Measurements from ENCODE around the gene CYTL1.
"Not testable (repeated sequence)": the region's sequence is repeated elsewhere in the genome, so short reads cannot be mapped to it uniquely, and the experiment has no call there.

The CYTL1 gene

GRCh38 chr4:5032813-5033212 lies 13.6 kb upstream of the CYTL1 start:
- no peak for DNase-seq

DNA sequence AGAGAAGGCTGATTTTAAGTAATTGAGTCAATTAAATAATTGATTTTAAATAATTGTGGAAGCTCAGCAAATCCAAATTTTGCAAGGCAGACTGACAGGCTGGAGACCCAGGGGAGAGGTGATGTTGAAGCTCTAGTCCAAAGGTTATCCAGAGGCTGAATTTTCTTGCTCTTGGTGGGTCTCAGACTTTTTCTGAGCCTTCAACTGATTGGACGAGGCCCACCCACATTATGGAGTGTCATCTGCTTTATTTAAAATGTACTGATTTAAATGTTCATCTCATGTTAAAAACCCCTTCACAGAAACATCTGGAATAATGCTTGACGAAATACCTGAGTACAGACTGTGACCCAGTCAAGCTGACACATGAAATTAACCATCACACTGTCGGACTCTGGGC lies 11.7 kb upstream of the CYTL1 start:
- DNase-seq = no peak

- DNase-seq = no peak
These were observed 11.0 kb upstream of the CYTL1 start for GRCh38 chr4:5030221-5030620.

DNA sequence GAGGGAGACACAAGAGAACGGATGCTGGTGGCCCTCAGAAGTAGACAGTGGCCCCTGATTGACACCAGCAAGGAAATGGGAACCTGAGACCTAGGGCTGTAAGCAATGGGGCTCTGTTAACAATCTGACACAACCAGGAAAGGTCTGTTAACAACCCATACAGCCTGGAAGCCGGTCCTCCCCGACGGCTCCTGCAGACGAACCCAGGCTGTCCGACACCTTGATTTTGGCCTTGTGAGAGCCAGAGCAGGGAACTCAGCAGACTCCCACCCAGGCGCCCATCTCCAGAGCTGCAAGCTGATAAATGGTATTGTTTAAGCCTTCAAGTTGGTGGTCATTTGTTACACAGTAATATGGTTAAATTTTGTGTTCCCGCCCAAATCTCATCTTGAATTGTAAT lies 10.2 kb upstream of the CYTL1 start:
- no peak for DNase-seq

- no peak for DNase-seq
These were observed 9.2 kb upstream of the CYTL1 start for GRCh38 chr4:5028480-5028879.

DNA sequence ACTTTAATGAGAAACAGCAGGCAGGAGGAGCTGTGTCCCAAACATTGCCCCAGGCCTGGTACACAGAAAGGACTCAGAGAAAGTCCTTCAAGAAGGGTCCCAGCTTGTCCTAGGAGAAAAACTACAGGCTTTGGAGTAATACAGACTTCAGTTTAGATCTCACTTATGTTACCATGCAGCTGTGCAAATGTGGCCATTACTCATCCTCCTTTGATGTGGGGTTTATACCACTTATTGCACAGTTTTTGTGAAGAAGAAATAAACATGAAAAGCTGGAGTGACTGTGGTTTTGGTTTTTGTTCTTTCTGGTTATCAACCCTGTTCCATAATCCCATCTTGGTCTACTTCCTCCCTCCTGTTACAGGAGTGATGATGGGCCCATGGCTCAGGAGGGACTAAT lies 8.1 kb upstream of the CYTL1 start:
- no peak for DNase-seq

- no peak for DNase-seq
These were observed 7.1 kb upstream of the CYTL1 start for GRCh38 chr4:5026371-5026770.

DNA sequence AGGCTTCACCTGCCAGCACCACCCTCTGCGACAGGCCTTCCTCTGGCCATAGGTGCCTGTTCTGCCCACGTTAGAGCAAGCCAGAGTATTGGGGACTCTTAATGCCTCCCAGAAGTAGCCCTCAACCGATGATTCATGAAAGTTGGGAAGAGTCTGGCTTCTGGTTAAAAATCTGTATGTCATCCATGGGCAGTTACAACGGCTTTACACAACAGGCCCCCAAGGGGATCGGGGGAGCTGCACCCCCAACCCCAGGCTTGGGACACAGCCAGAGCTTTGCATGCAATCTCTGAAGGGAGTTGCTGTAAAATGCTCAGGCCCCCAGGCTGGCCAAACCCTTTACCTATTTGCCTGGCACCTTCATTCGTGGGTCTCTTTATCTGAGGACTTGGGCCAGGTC lies 5.4 kb upstream of the CYTL1 start:
- DNase-seq = no peak

GRCh38 chr4:5021546-5021945 lies 2.3 kb upstream of the CYTL1 start:
- DNase-seq = no peak

DNA sequence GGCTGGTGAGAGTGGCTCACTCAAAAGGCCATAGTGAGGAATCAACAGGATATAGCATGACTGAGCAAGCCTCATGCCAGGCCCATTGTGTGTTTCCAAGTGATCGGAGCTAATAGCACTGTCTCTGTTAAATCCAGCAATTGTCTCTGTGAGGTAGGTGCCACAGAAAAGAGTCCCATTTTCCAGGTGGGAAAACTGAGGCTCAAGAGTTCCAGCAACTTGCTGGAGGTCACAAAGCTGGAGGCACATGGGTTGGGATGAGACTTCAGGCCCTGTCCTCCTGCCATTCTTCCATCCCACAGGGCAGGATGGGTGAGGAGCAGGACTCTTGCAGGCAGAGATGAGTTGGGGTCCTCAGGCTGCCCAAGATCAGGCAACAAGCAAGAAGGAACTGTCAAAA lies 1.1 kb upstream of the CYTL1 start:
- no peak for DNase-seq

DNA sequence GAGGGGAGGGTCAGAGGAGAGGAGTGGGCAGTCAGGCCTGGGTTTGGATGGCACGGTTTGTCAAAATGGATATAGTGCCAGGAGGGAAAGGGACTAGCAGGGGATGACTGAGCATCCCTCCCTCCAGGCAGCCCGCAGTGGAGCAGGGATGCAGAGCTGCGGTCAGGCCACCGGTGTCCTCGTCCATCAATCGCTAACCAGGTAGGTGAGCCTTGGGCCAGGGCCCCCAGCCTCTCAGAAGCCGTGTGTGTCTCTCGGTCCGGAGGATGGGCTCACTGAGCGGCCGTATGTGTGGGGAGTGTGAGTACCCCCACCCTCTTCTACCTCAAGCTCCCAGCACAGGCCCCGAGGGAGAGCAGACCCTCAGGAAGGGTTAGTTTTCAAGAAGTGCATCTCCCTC lies 538 bp upstream of the CYTL1 start:
- no peak for DNase-seq

DNA sequence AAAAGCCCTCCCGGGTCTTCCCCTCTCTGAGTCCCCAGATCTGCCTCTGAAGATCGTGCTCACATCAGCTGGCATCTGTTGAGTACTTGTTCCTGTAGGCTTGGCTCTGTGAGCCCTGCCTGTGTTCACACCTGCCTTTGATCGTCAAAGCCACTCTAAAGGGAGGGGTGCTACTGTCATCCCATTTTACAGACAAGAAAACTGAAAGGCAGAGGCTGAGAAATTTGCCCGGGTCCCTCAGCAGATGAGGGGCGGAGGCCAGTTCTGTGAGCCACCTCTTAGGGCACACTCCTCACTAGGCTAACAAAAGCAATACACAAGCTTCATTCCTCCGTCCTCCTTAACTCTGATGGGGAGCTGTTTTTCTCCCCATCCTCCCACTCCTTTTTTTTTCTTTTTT lies 655 bp downstream of the CYTL1 start:
- no peak for DNase-seq

GRCh38 chr4:5018096-5018495 lies 1.2 kb downstream of the CYTL1 start:
- no peak for DNase-seq

- no peak for DNase-seq
These were observed 5.1 kb downstream of the CYTL1 start for GRCh38 chr4:5014007-5014682.

DNA sequence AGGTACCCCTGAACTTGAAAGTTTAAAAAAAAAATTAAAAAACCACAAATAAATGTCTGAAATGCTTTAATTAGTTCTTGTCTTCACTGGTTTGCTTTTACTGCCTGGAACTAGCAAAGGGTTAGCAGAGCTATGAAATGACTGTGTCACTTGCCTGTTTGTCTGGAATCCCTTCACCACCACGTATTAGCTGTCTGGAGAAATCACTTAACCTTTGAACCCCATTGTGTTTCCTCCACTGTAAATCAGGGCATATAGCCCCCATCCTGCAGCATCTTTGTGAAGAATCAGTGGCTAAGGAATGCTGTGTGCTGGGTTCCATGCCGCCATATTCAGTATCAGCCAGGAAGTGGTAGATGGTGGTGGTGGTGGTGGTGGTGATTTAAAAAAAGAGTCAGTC lies 6.3 kb downstream of the CYTL1 start:
- DNase-seq = no peak

- no peak for DNase-seq
These were observed 6.9 kb downstream of the CYTL1 start for GRCh38 chr4:5012244-5012898.

DNA sequence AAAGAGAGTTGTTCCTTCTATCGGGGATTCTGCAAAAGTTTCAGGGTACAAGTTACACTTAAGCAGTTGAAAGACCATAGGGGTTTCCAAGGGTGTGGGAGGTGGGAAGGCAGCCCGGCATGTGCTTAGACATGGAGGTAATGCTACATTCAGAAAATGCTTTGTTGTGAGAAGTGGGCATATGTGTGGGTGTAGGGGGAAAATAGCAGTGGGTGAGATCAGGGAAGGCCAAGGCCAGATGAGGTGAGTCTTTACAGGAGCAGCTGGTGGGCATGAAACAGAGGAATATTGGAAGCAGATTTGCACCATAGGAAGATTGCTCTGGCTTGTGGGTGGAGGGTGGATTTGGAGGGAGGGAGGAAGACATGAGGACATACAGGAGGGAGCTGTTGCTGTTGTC lies 8.3 kb downstream of the CYTL1 start:
- no peak for DNase-seq

DNA sequence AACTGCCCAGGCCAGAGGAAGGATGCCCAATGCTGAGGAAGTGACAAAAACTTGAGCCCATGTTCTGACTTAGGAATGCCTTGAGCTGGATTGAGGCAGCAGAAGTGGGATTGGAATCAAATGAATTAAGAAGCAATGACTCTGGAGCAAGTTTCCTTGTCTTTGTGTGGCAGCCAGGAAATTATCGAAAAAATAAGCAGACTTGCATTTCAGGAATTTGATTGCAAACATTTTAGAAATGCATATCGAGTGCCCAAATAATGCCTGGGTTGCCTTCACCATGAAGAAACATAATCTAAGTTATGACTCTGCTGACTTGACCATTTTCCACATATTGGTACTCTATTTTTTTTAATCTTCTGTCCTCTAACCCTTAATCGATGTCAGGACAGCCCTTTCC lies 9.5 kb downstream of the CYTL1 start:
- no peak for DNase-seq

GRCh38 chr4:5006932-5007331 lies 12.3 kb downstream of the CYTL1 start:
- DNase-seq = not testable (repeated sequence)

GRCh38 chr4:5004496-5004895 lies 14.8 kb downstream of the CYTL1 start:
- DNase-seq = no peak

DNA sequence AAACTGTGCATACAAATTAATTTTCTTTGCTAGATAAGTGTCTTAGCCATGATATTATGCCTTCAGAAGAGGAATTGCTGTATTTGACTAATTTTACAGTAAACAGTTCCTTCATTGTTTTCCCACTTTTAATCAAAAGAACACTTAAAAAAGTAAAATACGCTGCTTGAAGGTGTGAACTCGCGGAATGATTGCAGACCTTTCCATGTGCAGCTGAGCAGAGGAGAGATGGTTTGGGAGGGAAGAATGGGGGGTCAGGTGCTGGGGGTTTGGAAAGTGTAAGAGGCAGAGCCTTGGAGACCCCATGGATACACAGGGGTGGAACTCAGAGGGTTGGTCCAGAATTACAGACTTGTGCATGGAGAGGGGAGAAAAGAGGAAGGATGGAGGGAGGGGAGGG lies 15.3 kb downstream of the CYTL1 start:
- DNase-seq = no peak

GRCh38 chr4:5003372-5003857 lies 15.8 kb downstream of the CYTL1 start:
- DNase-seq = no peak

- not testable (repeated sequence) for DNase-seq
These were observed 17.6 kb downstream of the CYTL1 start for GRCh38 chr4:5001641-5002040.

GRCh38 chr4:4996935-4997334 lies 22.3 kb downstream of the CYTL1 start:
- not testable (repeated sequence) for DNase-seq

DNA sequence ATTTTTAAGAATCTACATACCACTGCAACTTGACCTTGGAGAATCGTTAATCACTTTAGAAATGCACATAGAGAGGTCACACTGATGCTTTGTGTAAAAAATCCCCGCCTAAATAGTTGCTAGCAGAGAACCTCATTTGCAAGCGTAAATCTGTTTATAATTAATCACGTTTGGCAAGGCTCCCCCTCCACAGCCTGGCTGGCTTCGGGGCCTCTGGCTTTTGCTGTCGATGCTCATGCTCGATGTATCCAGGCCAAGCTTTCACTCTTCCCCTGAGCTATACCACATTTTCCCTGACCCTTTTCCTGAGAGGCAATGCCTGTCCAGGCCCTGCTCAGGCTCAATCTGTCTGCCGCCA lies 23.4 kb downstream of the CYTL1 start:
- DNase-seq = no peak

Measured in COR-L47 (cell line).